Fibroblast of villous mesenchyme (primary cell): Measurements from ENCODE around the gene PLA2G12A. TPM values are rescaled to one million over a fixed set of nuclear protein-coding genes. Genes with fewer than 3 reads are reported as not detected.

Source experiments
- DNase-seq: peaks from one replicate; pipeline ENCODE4 v3.0.0-alpha.2; 2010; ENCODE audit warnings: low read depth
- H3K4me3 ChIP-seq: 2 replicates; pipeline ENCODE4 v1.5.1; 2011; ENCODE audit warnings: low read depth, mild to moderate bottlenecking, low read length
- CTCF ChIP-seq: IDR thresholded peaks from 2 replicates; pipeline ENCODE4 v1.5.1; 2012; ENCODE audit warnings: low read depth, mild to moderate bottlenecking, low read length; ENCODE audit not compliant: insufficient read depth
- total RNA-seq: library from RNA; depleted of rRNA; stranded (reverse); fragments of >200 nt; gene quantifications from 2 replicates; pipeline ENCODE4 v1.2.3, GENCODE V29; 2012

Gene PLA2G12A
- 11.7 and 14.2 TPM in 2 replicates for total RNA-seq

- no peak for TF ChIP-seq CTCF
- DNase-seq, result peak; percentile 58
- H3K4me3 ChIP-seq, result peak within 1 kb of the TSS; percentile 90
Observed at GRCh38 chr4:109729718-109730618, at the start of gene PLA2G12A. Gene PLA2G12A (minus strand): TSS chr4:109730070. CDS start chr4:109729809, 261 bp downstream.

GRCh38 chr4:109764789-109765402 is 35.0 kb upstream of the PLA2G12A start:
- TF ChIP-seq CTCF, result no peak
- H3K4me3 ChIP-seq, result no peak overlapping the region
- no peak for DNase-seq

GRCh38 chr4:109764376-109764775 is 34.5 kb upstream of the PLA2G12A start:
- DNase-seq, result peak; percentile 4
- TF ChIP-seq CTCF, result no peak
- H3K4me3 ChIP-seq, result no peak overlapping the region

GRCh38 chr4:109760682-109761081 is 30.8 kb upstream of the PLA2G12A start:
- no peak for TF ChIP-seq CTCF
- DNase-seq, result no peak
- H3K4me3 ChIP-seq, result no peak overlapping the region

- DNase-seq, result no peak
- no peak for TF ChIP-seq CTCF
- H3K4me3 ChIP-seq, result no peak overlapping the region
Observed at GRCh38 chr4:109755656-109756055, 25.8 kb upstream of the PLA2G12A start.

- no peak overlapping the region for H3K4me3 ChIP-seq
- TF ChIP-seq CTCF, result no peak
- DNase-seq, result no peak
Observed at GRCh38 chr4:109754093-109754857, 24.4 kb upstream of the PLA2G12A start.
